ENCODE data around the gene NPR1. TPM values are rescaled to one million over a fixed set of nuclear protein-coding genes. Genes with fewer than 3 reads are reported as not detected.
"Not testable (repeated sequence)": the region's sequence is repeated elsewhere in the genome, so short reads cannot be mapped to it uniquely, and the experiment has no call there.

The NPR1 gene
- total RNA-seq (2014; rRNA removed; shearing (Covaris generic)), result 0.02 and 0.03 TPM in 2 replicates
- polyA plus RNA-seq (2015; cell fraction: cytosol; rRNA removed), result 0.01 TPM in 1 of 2 replicates, not detected in the other
- polyA plus RNA-seq (2015; cell fraction: nucleus; rRNA removed), result not detected in 2 replicates

DNA sequence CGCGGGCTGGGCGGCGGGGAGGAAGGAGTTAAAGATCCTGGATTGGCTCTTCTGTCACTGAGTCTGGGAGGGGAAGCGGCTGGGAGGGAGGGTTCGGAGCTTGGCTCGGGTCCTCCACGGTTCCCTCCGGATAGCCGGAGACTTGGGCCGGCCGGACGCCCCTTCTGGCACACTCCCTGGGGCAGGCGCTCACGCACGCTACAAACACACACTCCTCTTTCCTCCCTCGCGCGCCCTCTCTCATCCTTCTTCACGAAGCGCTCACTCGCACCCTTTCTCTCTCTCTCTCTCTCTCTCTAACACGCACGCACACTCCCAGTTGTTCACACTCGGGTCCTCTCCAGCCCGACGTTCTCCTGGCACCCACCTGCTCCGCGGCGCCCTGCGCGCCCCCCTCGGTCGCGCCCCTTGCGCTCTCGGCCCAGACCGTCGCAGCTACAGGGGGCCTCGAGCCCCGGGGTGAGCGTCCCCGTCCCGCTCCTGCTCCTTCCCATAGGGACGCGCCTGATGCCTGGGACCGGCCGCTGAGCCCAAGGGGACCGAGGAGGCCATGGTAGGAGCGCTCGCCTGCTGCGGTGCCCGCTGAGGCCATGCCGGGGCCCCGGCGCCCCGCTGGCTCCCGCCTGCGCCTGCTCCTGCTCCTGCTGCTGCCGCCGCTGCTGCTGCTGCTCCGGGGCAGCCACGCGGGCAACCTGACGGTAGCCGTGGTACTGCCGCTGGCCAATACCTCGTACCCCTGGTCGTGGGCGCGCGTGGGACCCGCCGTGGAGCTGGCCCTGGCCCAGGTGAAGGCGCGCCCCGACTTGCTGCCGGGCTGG, at the start of gene NPR1:
NPR1 (plus strand) TSS at position 170 of the 818 bp plus-strand sequence; CDS start at position 591, 421 bp downstream.
- DNase-seq (ENCODE audit: low read depth), result peak; percentile 10

DNA sequence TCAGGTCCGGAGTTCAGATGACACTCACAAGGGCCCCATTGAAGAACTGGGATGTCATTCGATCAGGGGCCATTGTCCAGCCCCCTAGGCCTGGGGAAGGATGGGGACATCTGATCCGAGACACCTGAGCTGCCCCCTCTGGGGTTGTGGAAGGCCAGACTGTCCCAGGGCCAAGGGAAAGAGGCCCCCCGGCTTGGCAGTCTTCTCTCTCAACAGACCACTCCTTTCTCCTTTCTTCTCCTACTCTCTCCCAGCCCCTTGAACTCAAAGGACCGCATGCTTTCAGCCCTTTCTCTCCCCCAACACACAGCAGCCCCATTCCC, 49.2 kb upstream of the NPR1 start:
- no peak for DNase-seq (ENCODE audit: low read depth)

DNA sequence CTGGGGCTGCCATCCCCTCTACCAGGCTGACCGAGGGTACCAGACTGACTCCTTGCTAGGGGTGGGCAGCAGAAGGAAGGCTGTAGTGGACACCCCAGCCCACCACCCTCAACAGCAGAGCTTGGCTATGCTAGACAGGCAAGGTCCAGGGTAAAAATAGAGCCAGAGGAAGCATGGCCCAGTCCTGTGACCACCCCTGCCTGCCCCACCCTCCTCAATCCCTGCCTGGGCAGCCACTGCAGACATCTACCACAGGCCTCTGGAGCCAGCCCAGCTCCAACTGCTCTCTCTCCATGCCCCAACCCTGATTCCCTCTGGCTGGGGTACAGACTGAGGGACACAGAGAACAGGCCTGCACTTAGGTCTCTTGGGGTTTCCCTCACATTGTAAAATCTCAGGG, 48.5 kb upstream of the NPR1 start:
- no peak for DNase-seq (ENCODE audit: low read depth)

DNA sequence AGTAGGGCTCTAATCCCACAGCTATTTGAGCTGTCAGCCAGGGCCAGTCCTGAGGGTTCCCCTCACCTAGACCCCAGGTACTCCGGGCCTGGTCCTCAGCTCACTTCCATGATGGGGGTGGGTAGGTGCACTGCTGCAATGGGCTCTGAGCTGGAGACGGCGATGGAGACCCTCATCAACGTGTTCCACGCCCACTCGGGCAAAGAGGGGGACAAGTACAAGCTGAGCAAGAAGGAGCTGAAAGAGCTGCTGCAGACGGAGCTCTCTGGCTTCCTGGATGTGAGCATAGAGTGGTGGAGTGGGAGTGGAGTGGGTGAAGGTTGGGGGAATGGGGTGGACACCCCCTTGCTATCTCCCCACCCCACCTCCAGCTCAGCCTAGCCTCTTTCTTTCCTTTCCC, 48.1 kb upstream of the NPR1 start:
- no peak for DNase-seq (ENCODE audit: low read depth)

DNA sequence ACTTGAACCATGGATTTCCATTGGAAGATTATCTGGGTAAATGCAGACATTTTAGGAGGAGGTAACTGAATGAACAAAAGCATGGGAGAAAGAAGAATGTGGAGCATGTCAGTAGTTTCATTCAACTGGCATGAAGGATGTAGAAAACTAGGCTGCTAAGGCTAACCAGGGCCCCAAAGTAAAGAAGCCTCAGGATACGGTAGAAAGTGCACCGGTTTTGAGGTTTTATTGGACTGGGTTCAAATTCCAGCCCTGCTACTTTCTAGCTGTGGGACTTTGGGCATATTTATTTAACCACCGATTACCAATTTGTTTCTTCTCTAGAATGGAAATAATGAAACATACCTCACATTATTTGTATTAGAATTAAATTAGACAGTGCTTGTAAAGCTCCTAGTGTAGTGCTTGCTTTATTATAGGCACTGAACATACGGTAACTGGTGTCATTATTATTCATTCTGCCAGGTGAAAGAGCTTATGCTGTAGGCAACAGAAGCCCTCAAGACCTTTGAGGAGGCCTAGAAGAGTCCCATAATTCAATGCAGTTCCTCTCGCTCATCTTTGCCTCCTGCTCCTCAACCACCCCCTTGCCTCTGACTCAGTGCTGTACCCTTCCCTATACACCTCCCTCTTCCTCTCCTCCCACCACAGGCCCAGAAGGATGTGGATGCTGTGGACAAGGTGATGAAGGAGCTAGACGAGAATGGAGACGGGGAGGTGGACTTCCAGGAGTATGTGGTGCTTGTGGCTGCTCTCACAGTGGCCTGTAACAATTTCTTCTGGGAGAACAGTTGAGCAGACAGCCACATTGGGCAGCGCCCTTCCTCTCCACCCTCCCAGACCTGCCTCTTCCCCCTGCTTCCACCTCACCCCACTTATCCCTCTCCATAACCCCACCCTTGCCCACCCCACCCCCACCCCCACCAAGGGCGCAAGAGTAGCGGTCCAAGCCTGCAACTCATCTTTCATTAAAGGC, 47.2 kb upstream of the NPR1 start:
- DNase-seq (ENCODE audit: low read depth), result no peak

DNA sequence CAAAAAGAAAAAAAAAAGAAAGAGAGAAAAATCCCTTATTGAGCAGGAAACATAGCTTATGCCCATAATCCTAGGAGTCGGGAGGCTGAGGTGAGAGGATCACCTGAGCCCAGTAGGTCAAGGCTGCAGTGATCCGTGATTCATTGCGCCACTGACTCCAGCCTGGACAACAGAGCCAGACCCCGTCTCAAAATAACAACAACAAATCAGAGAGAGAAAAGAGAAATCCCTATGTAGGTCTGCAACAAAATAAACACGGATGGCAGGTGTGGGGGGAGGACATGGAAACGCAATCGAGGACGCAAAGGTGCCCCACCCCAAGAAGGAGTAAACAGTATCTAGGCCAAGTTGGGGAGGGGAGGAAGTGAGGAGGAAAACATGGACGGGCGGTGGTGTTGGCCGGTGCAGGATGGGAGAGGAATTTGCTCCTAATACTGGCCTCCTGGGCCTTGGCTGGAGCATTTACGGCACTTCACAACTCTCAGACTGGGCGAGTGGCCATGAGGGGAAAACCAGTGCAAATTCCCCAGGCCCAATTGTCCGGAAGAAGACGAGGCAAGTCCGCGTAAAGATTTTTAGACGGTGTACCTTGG, 45.2 kb upstream of the NPR1 start:
- no peak for DNase-seq (ENCODE audit: low read depth)

DNA sequence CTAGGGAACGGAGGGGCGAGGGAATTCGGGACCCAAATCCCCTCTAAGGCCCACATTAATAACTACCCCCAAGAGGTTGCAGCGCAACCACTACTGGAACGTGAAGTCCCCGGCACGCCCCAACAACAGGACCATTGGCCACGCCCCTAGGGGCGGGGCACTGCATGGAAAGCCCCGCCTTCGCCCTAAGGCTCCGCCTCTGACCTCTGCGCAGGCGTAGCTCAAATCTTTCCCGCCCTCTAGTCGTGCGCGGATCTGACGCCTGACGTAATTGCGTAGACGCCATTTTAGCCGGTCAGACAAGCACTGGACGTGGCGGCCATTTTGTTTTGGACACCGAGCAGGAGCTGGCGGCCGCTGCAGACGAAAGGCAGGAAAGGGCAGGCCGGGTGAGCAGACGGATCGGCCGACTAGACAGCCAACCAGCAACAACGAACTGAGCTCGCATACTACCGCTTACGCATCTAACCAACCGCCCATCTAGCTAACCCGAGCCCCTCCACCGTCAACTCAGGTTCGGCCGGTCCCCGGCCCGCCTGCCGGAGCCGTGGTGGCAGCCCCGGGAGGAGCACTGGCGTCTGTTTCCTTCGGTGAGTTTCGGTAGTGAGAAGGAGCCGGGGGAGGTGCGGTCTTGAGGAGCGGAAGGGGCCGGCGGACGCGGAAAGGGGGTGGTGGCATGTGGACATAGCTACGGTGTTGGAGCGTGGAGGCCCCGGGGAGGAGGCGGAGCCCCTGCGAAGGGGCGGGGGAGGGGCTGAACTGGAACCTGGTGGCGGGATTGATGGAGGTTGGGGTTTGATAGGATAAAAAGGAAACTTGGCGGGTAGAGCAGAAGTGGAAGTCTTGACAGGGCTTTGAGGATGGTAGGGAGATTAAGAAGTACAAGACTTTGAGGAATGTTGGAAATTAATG, 44.5 kb upstream of the NPR1 start, which contains the start of gene CHTOP:
CHTOP (plus strand) TSS at position 313 of the 912 bp plus-strand sequence. CDS start 2,523 bp downstream, outside the sequence.
- peak; percentile 97 for DNase-seq (ENCODE audit: low read depth)

DNA sequence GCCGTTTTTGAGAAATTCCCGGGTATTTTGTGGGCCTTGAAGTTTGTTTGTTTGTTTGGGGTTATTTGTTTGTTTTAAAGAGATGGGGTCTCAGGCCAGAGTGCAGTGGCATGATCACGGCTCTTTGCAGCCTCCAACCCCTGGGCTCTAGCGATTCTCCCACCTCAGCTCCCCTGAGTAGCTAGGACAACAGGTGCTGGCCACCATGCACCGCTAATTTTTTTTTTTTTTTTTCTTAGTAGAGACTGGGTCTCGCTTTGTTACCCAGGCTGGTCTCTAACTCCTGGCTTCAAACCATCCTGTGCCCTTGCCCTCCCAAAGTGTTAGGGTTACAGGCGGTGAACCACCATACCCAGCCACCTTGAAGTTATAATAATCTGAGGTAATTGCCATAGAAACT, 42.6 kb upstream of the NPR1 start:
- no peak for DNase-seq (ENCODE audit: low read depth)

DNA sequence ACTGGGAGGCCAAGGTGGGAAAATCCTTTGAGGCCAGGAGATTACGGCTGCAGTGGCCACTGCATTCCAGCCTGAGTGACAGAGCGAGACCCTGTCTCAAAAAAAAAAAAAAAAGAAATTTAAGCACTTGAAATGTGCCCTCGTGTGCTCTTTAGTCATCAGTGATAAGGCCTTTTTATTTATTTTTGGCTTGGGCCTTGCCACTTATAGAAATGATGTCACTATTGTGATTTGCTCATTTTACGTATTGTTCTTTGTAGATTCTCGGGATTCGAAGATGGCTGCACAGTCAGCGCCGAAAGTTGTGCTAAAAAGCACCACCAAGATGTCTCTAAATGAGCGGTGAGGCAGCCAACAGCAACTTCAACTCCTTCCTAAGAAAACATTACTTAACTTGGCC, 42.2 kb upstream of the NPR1 start:
- DNase-seq (ENCODE audit: low read depth), result no peak

DNA sequence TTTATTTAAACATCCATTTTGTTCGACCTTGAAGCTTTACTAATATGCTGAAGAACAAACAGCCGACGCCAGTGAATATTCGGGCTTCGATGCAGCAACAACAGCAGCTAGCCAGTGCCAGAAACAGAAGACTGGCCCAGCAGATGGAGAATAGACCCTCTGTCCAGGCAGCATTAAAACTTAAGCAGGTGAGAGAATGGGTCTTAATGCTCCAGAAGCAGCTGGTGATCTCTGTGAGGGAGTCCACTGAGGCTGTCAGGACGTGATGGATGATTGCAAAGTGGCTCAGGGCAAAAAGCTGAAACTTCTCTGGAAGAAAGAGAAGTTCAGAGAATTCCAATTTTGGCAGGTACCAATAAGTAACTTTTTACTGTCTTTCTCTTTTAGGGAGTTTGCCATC, 40.2 kb upstream of the NPR1 start:
- DNase-seq (ENCODE audit: low read depth), result no peak

DNA sequence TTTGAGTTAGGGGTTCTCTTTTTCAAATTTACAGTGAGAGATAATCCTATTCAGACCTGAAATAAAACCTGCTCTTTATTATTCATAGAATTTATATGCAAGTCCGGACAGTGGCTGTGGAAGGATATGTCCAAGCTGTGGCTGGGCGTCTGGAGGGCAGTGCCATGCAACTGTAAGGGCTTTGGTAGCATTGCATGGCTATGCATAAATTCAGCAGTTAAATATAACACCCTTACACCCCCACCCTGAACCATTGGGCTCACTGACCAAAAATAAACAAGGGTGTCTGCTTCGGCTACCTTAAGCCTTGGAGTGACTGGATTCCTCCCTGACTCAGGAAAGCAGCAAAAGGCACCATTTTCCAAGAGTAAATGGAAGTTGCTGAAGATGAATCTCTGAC, 39.2 kb upstream of the NPR1 start:
- DNase-seq (ENCODE audit: low read depth), result no peak

DNA sequence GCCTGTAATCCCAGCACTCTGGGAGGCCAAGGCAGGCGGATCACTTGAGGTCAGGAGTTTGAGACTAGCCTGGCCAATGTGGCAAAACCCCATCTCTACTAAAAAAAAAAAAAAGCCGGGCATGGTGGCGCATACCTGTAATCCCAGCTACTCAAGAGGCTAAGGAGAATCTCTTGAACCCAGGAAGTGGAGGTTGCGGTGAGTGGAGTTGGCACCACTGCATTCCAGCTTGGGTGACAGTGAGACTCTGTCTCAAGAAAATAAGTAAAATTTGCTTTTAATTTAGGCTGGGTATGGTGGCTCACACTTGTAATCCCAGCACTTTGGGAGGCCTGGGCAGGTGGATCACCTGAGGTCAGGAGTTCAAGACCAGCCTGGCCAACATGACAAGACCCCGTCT, 38.3 kb upstream of the NPR1 start:
- not testable (repeated sequence) for DNase-seq (ENCODE audit: low read depth)

DNA sequence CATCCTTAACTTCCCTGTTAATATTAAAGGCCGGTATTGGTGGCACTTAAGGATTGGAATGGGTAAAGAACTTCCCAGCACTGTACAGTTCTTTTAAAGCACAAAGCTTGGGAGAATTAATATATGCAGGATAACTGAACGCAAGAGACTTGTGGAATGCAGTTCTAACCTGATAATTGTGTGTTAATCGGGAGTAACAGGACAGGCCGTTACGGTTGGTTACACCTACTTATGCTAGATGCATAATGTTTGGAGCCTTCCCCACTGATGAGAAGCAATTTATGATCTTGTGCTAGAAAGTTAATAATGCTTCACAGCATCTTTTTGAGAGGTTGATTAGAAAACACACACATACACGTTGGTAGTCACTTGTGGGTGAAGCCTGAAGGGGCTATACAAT, 37.6 kb upstream of the NPR1 start:
- DNase-seq (ENCODE audit: low read depth), result no peak

DNA sequence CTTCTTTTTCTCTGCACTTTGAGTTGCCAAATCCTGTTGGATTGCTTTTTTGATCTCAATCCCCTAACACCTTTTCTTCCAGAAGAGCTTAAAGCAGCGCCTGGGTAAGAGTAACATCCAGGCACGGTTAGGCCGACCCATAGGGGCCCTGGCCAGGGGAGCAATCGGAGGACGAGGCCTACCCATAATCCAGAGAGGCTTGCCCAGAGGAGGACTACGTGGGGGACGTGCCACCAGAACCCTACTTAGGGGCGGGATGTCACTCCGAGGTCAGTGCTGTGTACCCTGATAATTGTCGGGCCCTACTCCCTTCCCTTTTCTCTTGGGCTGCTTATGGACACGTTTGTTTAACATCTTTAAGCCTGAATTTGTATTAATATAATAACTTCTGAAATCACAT, 36.3 kb upstream of the NPR1 start:
- DNase-seq (ENCODE audit: low read depth), result no peak

DNA sequence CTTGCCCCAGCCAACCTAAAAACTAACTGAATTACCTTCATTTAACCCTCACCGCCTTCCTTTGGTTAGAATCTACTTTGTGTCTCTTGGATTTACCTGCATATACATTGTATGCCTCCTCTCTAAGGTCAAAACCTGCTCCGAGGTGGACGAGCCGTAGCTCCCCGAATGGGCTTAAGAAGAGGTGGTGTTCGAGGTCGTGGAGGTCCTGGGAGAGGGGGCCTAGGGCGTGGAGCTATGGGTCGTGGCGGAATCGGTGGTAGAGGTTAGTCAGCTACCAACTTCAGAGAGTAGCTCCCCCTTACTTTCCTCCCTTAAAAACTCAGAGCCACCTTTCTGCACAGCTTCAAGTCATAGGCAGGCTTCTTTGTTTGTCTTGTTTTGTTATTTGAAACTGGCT, 35.4 kb upstream of the NPR1 start:
- DNase-seq (ENCODE audit: low read depth), result no peak

DNA sequence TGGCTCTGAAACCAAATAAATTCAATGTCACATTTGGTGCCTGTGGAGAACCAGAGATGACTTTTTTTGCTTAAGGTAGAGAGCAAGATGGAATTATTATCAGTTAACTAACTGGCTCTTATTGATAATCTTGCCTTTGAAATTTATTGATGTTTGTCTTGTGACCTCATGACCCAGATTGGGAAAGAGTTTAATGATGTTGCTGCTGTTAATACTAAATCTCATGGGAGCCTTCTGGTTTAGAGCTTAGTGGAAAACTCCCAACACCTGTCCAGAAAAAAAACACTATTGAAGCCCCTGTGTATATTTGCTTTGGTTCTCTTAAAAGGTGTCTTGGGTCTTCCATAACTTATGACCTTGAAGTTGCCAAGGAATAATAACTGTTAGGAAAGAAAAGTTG, 34.7 kb upstream of the NPR1 start:
- no peak for DNase-seq (ENCODE audit: low read depth)

DNA sequence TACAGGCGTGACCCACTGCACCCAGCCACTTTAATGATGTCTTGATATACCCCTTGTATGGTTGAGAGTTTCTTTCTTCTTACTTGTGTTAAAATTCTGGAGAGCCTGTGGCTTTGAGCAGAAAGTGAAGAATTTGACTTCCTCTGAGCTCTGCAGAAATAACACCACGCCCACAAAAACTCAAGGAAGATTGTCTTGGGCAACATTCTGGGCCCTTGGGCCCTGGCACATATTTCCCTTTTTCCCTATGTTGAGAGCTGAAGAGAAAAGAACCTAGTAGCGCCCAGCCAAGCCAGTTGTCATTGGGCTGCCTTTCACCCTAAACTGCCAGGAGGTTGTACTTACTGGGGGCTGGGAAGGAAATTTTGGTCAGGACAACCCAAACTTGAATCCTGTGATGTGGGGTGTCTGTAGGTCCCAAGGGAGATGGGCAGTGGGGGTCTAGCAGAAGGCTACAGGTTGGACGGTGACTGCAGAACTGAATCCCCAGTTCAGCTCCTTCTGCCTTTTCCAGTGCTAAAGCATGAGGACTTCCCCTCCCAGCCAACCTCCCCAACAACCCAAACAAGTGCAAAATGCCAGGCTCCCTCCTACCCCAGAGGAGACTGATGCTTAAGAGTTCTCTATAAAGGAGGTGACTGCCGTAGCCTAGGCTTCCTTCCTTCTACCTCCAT, 31.7 kb upstream of the NPR1 start:
- DNase-seq (ENCODE audit: low read depth), result no peak

DNA sequence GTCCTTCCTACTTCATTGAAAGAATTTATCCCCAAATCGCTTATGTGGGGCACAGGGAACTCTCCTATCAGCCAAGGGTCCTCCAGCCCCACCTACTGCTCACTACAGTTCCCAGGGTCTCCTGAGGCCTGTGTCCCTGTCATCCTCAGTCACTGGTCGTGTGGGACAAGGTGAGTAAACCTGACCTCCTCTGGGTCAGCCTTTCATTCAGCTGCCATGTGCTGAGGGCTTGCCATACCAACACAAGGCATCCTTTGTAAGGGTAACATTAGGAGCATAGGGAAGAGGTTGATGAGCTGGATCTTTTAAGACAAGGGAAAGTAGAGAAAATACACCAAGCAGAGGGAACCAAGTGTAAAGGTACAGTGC, 31.2 kb upstream of the NPR1 start:
- DNase-seq (ENCODE audit: low read depth), result no peak

DNA sequence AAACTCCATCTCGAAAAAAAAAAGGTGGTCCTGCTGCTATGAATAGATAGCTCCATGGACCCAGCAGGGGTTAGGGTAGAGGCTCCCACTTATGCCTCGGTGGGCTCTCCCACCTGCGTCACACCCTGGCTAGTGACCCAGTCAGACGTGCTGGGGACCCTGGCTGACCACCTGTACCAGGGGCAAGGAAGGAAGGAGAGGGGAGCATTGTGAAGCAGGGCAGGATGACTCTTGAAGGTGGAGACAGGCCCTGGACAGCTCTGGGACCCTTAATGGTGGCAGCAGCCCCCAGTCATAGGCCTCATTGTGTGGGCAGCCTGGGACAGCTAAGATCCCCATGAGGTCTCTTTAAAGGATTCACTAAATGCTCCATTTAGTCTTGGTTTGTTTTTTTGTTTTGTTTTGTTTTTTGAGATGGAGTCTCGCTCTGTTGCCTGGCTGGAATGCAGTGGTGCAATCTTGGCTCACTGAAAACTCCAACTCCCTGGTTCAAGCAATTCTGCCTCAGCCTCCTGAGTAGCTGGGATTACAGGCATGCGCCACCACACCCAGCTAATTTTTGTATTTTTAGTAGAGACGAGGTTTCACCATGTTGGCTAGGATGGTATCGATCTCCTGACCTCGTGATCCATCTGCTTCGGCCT, 30.4 kb upstream of the NPR1 start:
- no peak for DNase-seq (ENCODE audit: low read depth)
